NCI-H146 (cell line): ENCODE data around the gene SSUH2.
"Not testable (repeated sequence)": the region's sequence is repeated elsewhere in the genome, so short reads cannot be mapped to it uniquely, and the experiment has no call there.

Experiments
- DNase-seq: peaks from one replicate; lab custom pipeline; 2025; lab: John Stamatoyannopoulos, UW

Gene SSUH2, protein sequence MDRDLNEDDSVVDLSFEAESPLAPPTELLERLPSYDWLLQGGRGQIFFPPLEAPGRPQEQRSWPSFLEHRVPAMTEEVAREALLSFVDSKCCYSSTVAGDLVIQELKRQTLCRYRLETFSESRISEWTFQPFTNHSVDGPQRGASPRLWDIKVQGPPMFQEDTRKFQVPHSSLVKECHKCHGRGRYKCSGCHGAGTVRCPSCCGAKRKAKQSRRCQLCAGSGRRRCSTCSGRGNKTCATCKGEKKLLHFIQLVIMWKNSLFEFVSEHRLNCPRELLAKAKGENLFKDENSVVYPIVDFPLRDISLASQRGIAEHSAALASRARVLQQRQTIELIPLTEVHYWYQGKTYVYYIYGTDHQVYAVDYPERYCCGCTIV

DNA sequence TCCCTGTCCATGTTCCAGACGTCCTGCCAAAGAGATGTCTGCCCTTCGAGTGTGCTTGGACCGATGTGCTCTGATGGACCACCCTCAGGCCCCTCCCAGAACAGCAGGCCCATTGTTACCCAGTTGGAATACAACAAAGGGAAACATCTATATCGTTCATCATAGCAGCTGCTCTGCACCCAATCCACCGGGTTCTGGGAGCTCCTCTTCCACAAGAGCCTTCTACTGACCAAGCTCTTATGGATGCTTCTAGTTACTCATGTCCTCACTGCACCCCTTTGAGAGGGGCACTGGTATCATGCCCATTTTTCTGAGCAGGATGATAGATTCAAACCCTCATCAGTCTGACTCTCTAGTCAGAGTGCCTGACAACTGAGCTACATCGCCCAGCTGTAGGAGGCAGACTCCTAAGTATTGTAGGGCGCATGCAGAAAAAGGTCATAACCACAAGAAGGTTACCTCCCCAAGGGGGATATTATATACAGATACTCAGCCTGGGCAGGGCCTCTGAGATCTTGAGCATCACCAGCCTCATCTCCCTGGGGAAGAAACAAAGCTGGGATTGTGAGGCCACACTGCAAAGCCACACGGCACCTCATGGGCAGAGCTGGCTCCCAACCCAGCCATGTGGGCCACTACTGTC, at the start of gene SSUH2:
Gene SSUH2, minus strand, starts transcription at position 51 of the 643 bp plus-strand sequence. Its CDS starts 40 bp downstream, at position 11.
- no peak for DNase-seq

DNA sequence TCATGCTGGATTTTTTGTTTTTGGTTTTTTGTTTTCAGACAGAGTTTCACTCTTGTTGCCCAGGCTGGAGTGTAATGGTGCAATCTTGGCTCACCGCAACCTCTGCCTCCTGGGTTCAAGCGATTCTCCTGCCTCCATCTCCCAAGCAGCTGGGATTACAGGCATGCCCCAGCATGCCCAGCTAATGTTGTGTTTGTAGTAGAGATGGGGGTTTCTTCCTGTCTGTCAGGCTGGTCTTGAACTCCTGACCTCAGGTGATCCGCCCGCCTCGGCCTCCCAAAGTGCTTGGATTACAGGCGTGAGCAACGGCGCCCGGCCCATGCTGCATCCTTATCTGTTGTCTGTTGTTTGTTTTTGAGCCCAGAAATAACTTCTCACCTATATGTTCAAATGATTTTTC, 46.7 kb upstream of the SSUH2 start:
- not testable (repeated sequence) for DNase-seq

DNA sequence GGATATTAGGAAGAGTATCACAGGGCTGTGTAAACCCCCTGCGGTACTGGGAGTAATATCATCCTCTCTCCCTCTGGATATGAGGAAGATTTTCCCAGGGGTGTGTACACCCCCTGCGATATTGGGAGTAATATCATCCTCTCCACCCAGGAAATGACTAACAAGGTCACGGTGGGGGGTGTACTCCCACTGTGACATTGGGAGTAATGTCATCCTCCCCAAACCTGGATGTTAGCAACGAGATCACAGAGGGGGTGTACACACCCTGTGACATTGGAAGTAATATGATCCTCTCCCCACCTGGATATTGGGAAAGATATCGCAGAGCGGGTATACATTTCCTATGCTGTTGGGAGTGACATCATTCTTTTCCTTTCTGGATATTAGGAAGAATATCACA, 40.4 kb upstream of the SSUH2 start:
- not testable (repeated sequence) for DNase-seq

DNA sequence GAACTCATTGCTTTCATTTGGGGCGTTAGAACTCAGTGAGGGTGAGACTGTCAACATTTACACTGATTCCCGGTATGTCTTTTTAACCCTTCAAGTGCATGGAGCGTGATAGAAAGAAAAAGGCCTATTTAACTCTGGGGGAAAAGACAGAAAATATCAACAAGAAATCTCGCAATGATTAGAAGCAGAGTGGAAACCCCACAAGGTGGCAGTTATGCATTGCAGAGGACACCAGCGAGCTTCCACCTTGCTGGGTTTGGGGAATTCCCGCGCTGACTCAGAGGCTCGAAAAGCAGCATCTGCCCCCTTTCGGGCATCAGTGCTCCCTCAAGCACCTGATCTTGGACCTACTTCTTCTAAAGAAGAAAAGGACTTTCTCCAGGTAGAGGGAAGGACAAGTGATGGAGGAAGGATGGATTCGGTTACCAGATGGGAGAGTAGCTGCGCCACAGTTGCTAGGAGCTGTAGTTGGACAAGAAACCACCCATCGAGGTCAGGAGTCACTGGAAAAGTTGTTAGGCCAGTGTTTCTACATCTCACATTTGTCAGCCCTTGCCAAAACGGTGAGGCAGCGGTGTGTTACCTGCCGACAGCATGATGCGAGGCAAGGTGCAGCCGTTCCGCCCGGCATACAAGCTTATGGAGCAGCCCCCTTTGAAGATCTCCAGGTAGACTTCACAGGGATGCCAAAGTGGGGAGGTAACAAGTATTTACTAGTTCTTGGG, 38.4 kb upstream of the SSUH2 start:
- DNase-seq, result not testable (repeated sequence)

DNA sequence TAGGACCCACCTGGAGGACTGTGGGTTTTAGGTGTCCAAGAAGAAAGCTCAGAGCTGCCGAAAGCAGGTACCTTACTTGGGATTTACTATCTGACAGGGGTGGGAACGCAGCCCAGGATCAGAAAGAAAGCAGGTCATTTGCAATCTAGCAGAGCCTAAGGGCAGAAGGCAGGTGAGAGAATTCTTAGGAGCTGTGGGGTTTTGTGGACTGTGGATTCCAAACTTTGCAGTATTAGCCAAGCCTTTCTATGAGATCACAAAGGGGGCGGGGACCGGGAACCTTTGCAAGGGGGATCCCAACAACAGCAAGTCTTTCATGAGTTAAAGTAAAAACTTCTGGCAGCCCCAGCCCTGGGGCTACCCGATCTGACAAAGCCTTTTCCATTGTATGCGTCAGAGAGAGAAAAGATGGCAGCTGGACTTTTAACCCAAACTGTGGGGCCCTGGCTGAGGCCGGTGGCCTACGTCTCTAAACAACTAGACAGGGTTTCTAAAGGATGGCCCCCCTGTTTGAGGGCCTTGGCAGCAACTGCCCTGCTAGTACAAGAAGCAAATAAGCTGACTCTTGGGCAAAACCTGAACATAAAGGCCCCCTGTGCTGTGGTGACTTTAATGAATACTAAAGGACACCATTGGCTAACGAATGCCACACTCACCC, 37.4 kb upstream of the SSUH2 start:
- not testable (repeated sequence) for DNase-seq

DNA sequence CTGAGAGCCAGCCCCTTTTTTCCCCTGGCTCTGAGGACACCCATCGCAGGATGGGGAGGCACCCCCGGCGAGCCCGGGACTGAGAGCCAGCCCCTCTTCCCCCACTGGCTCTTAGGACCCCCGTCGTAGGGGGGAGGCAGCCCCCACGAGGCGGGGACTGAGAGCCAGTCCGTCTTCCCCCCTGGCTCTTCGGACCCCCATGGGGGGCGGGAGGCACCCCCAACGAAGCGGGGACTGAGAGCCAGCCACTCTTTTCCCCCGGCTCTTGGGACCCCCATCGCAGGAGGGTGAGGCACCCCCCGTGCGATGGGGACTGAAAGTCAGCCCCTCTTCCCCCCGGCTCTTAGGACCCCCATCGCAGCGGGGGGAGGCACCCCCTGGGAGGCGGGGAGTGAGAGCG, 36.8 kb upstream of the SSUH2 start:
- no peak for DNase-seq

DNA sequence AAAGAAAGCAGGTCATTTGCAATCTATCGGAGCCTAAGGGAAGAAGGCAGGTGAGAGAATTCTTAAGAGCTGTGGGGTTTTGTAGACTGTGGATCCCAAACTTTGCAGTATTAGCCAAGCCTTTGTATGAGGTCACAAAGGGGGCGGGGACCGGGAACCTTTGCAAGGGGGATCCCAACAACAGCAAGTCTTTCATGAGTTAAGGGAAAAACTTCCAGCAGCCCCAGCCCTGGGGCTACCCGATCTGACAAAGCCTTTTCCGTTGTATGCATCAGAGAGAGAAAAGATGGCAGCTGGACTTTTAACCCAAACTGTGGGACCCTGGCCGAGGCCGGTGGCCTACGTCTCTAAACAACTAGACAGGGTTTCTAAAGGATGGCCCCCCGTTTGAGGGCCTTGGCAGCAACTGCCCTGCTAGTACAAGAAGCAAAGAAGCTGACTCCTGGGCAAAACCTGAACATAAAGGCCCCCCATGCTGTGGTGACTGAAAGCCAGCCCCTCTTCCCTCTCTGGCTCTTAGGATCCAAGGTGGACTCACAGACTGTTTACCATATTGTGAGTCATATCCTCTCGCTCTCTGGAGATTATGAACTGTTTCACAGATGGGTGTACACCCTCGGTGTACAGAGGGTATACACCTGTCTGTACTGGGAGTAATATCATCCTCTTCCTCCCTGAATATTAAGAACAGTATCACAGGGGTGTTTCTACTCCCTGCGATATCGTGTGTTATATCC, 35.4 kb upstream of the SSUH2 start:
- not testable (repeated sequence) for DNase-seq

DNA sequence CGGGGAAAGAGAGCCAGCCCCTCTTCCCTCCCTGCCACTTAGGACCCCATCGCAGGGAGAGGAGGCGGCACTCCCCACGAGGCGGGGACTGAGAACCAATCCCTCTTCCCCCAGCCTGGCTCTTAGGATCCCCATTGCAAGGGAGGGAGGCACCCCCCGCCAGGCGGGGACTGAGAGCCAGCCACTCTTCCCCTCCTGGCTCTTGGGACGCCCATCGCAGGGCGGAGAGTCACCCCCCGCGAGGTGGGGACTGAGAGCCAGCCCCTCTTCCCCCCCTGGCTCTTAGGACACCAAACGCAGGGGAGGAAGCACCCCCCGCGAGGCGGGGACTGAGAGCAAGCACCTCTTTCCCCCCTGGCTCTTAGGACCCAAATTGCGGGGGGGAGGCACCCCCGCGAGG, 34.2 kb upstream of the SSUH2 start:
- no peak for DNase-seq

DNA sequence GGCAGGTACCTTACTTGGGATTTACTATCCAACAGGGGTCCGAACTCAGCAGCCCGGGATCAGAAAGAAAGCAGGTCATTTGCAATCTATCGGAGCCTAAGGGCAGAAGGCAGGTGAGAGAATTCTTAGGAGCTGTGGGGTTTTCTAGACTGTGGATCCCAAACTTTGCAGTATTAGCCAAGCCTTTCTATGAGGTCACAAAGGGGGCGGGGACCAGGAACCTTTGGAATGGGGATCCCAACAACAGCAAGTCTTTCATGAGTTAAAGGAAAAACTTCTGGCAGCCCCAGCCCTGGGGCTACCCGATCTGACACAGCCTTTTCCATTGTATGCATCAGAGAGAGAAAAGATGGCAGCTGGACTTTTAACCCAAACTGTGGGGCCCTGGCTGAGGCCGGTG, 32.7 kb upstream of the SSUH2 start:
- DNase-seq, result not testable (repeated sequence)

DNA sequence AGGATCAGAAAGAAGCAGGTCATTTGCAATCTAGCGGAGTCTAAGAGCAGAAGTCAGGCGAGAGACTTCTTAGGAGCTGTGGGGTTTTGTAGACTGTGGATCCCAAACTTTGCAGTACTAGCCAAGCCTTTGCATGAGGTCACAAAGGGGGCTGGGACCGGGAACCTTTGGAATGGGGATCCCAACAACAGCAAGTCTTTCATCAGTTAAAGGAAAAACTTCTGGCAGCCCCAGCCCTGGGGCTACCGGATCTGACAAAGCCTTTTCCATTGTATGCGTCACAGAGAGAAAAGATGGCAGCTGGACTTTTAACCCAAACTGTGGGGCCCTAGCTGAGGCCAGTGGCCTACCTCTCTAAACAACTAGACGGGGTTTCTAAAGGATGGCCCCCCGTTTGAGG, 31.0 kb upstream of the SSUH2 start:
- not testable (repeated sequence) for DNase-seq

DNA sequence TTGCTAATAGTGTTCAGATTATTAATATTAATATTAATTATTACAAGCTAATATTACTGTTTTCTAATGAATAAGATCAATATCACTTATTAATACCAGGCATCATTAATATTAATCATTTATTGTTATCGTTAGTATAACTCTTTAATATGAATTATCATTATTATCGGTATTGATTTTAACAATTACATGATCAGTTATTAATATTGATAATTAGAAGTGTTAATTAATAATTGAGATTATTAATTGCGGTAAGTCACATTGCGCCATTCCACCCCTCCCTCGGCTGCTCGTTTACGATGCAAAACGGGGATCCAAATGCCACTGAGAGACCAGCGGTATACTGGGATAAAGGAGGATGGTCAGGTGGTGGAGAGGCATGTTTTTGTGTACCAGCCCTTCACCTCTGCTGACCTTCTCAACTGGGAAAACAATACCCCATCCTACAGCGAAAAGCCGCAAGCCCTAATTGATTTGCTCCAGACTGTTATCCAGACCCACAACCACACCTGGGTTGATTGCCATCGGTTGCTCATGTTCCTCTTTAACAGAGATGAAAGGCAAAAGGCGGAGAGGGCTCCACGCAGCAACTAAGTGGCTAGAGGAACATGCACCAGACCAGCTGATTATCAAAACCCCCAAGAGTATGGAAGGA, 28.6 kb upstream of the SSUH2 start:
- DNase-seq, result no peak

DNA sequence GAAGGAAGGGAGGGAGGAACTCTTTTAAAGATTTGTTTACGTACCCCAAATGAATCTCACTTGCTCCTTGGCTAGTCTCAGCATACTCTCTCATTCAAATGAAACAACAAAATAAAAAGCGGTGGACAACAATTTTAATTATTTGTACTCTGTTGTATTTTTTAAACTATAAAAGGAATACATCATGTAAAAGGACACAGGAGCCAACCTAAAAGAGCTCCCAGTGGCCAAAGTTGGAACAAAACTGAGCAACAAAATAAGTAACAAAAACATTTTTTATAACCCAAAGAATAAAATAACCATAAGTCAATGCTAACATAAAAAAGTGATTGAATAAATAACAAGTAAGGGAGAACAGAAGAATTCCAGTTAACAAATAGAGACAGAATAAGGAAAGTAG, 24.4 kb upstream of the SSUH2 start:
- no peak for DNase-seq

DNA sequence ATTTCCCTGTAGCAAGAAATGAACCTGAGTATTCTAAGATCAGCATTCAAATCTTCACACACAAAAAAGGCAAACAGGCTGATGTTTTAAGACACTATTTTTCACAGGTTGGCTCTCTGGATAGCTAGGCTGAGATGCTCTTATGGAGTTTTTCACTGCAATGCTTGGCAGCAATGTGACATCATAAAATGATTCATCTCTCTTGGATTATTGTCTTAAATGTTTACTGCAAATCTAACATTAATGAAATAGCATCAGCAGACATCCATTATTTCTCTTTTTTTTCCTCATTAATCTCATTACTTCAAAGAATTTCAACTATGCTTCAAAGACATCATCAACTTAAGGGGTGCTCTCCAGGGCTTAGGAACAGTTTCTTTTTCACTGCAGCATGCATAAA, 23.6 kb upstream of the SSUH2 start:
- no peak for DNase-seq

DNA sequence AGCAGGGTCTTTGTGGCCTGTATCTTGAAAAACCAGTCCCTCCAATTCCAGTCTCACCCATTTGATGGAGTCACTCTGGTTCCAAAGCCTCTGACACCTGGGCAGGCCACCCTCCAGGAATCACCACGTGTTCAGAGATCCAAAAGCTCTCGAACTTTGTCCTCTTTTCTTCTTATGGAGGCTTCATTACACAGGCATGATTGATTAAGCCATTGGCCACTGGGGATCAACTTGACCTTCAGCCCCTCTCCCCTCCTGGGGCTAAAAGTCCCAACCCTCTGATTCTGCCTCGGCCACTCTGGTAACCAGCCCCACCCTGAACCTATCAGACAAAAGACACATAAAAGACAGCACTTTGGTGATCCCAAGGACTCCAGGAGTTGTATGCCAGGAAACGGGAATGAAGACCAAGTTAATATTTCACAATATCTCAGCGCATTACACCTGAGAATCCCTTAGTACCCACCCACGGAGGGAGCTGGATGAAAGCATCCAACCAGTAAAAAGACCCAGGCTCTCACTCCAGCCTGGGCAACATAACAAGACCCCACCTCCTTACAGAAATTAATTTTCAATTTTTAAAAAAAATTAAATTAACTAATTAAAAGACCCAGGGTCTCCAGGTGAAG, 23.0 kb upstream of the SSUH2 start:
- no peak for DNase-seq

DNA sequence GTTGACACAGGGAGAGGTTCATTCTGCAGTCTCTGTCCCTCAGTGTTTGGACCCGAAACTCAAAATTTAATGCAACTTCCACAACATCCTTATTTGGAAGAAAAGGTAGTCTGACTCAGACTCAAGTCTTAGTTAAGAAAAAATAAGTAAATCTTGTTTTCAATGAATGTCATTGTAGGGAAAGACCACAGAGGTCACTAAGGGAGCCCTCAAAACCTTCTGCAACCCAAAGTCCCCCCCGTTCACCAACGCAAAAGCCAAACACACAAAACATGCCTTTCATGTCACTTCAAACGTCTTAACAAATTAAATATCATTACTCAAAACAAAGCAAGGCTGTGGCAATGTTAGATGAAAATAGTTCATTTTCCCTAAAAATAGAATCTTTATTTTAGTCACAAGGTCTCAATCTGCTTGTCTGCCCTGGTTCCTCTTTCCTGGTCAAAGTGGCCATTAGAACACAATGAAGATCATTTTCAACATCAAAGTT, 20.9 kb upstream of the SSUH2 start:
- DNase-seq, result no peak

DNA sequence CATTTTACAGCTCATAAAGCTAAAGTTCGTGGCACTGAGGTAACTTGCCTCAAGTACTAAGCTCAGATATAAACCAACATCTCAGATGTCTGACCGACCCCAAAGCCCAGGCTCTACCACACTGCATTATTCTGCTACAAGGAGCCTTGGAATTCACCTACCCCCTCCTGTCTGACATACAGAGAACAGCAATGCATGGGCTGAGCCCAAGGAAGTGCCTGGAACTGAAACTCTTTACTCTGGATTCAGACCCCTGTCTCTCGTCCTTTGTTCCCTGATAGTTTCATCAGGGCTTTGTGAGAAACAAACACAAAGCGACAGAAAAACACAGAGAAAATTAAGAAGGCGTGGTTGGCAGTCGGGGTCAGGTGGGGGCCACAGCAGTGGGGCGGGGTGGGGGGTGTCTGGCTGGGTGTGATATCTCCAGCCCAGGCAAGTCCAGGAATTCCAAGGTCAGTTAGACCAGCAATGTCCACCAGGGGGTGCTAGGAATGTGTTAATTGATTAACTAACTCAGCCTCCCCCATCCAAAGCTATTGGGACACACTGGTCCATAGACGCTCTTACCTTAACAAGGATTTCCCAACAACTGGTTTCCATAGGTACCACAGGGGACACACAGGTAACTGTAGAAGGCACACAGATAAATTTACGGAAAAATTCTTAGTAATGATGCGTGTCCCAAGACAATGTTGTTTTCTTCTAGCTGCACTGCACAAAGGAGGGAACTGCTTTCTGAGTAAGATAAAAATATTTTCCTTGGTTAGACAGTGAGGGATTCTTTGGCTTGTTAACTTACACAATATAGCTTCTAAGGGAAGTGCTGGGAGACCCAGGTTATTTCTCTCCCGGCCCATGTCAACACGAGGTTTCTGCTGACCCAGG, 18.8 kb upstream of the SSUH2 start:
- peak; percentile 55 for DNase-seq

DNA sequence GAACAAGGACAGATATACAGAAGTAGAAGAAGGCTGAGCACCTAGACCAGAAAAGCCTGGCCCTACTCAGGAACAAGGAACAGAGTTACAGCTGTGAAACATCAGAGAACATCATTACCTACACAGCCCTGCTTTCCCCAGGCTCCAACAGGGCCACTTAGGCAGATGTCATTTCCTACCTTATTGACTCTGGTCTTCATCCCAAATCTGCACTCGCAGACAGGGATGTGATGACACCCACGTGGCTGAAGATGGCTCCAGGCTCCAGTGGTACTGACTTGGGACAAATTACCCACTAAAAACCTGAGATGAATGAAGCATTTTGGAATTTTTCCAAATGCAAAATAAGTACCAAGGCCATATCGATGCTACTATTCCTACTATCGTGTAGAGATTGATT, 18.0 kb upstream of the SSUH2 start:
- DNase-seq, result no peak

DNA sequence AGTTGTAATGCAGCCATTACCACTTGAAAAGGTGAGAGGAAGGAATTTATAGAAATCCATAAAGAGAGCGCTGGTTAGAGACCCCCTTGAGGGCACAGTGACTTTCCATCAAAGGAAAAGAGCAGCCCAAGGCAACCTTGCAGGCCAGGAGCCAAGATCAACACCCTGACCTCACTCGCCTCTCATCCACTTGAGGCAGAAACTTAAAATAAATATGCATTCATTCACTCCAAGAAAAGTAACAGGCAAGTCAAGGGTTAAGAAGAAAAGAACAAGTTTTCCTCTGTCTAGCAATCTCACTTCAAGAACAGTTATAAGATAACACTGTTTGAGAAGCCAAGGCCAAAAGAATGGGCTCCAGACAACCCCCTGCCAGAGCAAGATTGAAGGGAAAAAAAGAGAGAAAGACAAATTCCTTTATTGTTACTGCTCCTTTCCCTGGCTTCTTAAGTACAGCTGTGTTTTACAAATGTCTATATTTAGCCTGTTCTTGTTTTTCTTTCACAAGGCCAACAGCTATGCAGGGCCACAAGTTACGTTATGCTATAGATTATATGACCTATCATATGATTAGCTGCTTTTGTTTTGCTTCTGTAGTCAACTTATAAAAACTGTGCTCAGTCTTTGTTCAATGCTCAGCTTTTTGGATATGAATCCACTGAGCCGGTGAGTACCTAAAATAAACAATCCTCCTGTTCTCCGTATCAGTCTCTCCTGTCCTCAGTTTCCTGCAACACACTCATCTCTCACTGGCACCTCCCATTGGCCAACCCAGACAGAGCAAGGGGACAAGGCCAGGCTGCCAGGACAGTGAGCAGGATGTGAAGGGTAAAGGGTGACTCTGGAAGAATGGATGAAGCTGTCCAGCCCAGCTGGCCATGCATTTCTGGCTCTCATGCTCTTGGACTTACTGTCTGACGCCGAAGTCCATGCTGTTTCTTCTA, 15.8 kb upstream of the SSUH2 start:
- DNase-seq, result no peak
